IPS DF 19.7 (cell line): ENCODE results near the gene KCNN4.
A peak's percentile ranks its signal among the peaks of the same experiment; 100 is the strongest.
"Not testable (repeated sequence)": the region's sequence is repeated elsewhere in the genome, so short reads cannot be mapped to it uniquely, and the experiment has no call there.

ENCODE experiments used
- DNase-seq: peaks from one replicate; pipeline ENCODE4 v3.0.0-alpha.2; 2013; ENCODE audit warnings: low read depth, low spot score

Gene KCNN4

DNA sequence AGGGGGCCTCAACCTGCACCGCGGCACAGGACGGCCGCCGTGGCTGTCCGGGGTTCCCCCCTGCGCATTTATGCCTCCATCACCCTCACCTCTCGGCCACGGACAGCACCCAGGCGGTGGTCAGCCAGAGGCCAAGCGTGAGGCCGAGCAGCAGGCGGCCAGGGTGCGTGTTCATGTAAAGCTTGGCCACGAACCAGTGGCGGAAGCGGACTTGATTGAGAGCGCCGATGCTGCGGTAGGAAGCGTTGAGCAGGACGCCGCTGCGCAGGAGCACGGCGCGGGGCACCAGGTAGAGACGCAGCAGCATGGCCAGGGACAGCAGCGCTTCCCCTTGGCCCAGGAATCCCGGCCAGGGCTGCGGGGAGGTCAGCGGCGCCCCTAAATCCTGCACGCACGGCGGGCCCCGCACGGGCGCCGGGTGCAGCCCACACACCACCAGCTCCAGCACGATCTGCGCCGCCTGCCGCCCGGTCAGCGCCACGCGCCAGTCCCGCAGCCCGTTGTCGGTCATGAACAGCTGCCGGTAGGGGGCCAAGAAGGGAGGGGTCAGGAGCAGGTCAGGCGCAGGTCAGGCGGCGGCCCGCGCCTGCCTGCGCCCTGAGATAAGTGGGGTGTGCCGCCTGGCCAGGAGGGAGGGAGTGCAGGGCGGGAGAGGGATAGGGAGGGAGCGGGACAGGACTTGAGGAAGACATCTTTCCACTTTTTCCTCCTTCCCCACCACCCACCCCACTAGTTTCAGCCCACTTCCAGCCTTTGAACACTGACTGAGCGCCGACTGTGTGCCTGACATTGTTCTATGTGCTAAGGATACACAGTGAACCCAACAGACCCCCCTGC lies 6.5 kb downstream of the KCNN4 start:
- DNase-seq = no peak

- no peak for DNase-seq
Observed at GRCh38 chr19:43773725-43774102, 7.1 kb downstream of the KCNN4 start.

GRCh38 chr19:43769256-43769655 lies 11.5 kb downstream of the KCNN4 start:
- DNase-seq = no peak

- DNase-seq = no peak
Observed at GRCh38 chr19:43768273-43769050, 12.3 kb downstream of the KCNN4 start.

- DNase-seq = no peak
Observed at GRCh38 chr19:43767818-43768217, 13.0 kb downstream of the KCNN4 start.

DNA sequence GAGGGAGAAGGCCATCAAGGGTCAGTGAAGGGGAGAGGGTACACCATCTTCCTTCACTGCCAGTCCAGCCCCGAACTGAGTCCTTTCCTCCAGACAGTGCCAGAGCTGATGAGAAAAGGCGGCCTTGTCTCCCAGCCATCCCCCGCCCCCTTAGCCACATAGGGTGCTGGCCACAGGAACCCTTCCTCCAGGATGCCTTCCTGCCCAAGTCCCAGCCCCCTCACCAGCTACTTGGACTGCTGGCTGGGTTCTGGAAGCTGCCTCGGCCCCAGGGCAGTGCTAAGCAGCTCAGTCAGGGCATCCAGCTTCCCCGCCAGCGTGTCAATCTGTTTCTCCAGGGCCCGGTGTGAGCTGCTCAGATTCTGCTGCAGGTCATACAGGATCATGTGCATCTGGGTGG lies 13.5 kb downstream of the KCNN4 start:
- no peak for DNase-seq

GRCh38 chr19:43766755-43767043 lies 14.1 kb downstream of the KCNN4 start:
- no peak for DNase-seq

GRCh38 chr19:43765109-43765876 lies 15.5 kb downstream of the KCNN4 start:
- DNase-seq = no peak

GRCh38 chr19:43764684-43765083 lies 16.1 kb downstream of the KCNN4 start:
- DNase-seq = not testable (repeated sequence)

GRCh38 chr19:43763473-43763939 lies 17.3 kb downstream of the KCNN4 start:
- no peak for DNase-seq

DNA sequence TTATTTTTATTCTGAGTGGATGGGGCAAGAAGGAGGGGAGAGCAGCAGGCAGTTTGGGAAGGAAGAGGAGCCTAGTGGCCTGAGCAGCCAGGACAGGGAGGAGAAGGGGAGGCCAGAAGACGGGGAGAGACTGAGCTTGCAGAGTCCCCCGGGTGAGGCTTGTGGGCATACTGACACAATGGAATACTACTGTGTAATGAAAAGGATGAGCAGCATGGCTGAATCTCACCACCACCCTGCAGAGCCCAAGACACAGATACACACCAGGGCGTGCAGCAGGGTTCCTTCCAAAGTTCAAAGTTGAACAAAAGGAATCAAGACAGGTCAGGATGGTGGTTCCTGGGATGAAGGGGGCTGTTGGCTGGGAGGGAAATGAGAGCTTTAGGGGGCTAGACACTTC lies 18.0 kb downstream of the KCNN4 start:
- DNase-seq = no peak

GRCh38 chr19:43760941-43761340 lies 19.8 kb downstream of the KCNN4 start:
- DNase-seq = no peak

DNA sequence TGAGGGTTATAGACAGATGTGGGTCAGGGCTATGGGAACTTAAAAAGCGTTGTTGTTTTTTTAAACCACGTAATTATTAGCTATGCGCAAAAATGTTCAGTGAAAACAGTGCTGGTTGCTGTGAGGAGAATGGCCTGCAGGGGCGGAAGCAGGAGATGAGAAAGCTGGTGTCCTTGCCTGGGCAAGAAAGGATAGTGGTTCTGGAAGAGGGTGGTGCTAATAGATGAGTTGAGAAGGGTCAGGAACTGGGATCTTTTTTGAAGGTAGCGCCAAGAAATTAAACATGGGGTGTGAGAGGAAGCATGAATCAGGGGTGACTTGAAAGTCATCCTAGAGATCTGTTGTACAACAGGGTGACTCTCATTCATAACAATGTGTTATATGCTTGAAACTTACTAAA lies 21.3 kb downstream of the KCNN4 start:
- no peak for DNase-seq

DNA sequence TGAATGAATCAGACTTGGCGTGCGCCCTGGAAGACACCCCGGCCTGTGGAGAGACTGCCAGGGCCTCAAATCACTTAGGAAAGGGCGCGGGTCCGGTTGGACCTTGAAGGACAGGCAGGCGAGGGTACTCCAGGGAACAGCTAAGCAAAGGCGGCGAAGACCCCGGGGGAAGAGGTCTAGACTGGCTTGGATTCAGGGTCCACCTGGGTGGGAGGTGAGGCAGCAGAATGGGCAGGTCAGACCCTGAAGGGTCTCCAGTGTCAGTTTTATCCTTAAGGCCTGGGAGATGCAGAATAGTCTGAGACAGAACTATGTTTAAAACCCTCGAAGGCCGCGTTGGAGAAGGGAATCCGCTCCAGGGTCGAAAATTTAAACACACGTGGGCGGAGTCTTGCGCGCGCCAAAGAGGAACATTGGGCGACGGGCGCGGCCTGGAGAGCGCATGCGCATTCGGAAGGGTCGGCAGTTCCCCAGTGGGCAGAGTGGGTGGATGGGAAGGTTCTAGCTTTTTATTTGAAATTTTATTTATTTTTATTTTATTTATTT lies 25.4 kb downstream of the KCNN4 start:
- DNase-seq = no peak

GRCh38 chr19:43754503-43755255 lies 26.1 kb downstream of the KCNN4 start, which contains the start of gene SMG9:
Gene SMG9 (minus strand): TSS chr19:43754962. CDS start chr19:43750741, 4,221 bp downstream.
- DNase-seq = peak; percentile 78

GRCh38 chr19:43754253-43754502 lies 26.6 kb downstream of the KCNN4 start:
- DNase-seq = no peak

- DNase-seq = no peak
Observed at GRCh38 chr19:43752287-43752875, 28.4 kb downstream of the KCNN4 start.

- DNase-seq = no peak
Observed at GRCh38 chr19:43751466-43752220, 29.1 kb downstream of the KCNN4 start.

DNA sequence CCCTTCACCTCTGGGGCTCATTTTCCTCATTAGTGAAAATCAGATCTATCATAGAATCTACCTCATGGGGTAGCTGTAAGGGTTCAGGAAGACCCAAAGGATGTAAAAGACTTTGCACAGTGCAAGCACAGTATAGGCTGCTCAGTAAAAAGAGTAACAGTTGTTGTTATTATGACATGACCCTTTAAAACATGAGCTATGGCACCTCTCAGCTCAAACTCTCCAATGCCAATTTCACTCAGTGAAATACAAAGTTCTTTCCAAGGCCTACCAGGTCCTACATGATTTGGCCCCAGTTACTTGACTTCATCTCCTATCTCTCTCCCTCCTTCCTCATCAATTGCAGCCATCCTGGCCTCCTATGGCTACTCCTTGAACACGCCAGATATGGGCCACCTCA lies 30.9 kb downstream of the KCNN4 start:
- no peak for DNase-seq

GRCh38 chr19:43749152-43749551 lies 31.6 kb downstream of the KCNN4 start:
- DNase-seq = no peak
